Endothelial cell of umbilical vein (primary cell): ENCODE measurements around the gene GNPTAB.

Experiments used
- CTCF ChIP-seq, 2 donors: IDR thresholded peaks; 1 replicate in 1 of 2; 2 replicates in 1 of 2; pipeline ENCODE4 v1.5.1; 2011; ENCODE audit warnings: low read length in 2 of 2, mild to moderate bottlenecking in 2 of 2, moderate library complexity in 2 of 2, control low read depth in 1 of 2, inconsistent platforms in 1 of 2, low read depth in 1 of 2; ENCODE audit not compliant: insufficient read depth in 1 of 2; ENCODE audit errors: extremely low read depth in 1 of 2
- POLR2A ChIP-seq: IDR thresholded peaks from 2 replicates; pipeline ENCODE4 v1.6.1; 2012; ENCODE audit warnings: low read depth, mild to moderate bottlenecking, control low read depth, low read length

- TF ChIP-seq POLR2A (no peak), CTCF (IDR thresholded peaks at IDR 0.05; ENCODE audit: extremely low read depth in 1 of 2, insufficient read depth in 1 of 2, low read depth in 1 of 2, low read length in 2 of 2) (no peak)
These were observed 26.3 kb upstream of the GNPTAB start for GRCh38 chr12:101857043-101857558.
